Gastroesophageal sphincter (tissue), 4 donors: ENCODE data around the gene MAPT. TPM values are rescaled to one million over a fixed set of nuclear protein-coding genes. Genes with fewer than 3 reads are reported as not detected.
A peak's percentile ranks its signal among the peaks of the same experiment; 100 is the strongest.

Source experiments
- ATAC-seq: fragments of 150-250 bp; one replicate; pipeline ENCODE4 v1.9.1; 2016; ENCODE audit warnings: mild to moderate bottlenecking, moderate library complexity
- H3K27ac ChIP-seq, 4 donors: fragments of 200-600 bp; sonication (generic) in 3 of 4; 1 replicate in 3 of 4; 2 replicates in 1 of 4; pipeline ENCODE4 v1.5.1; 2016 to 2019
- H3K27me3 ChIP-seq: fragments of 200-600 bp; sonication (generic); one replicate; pipeline ENCODE4 v1.5.1; 2019
- H3K36me3 ChIP-seq, 2 donors: fragments of 200-600 bp; sonication (generic); one replicate each; pipeline ENCODE4 v1.5.1; 2019; ENCODE audit warnings: control low read depth in 1 of 2
- H3K4me1 ChIP-seq, 3 donors: fragments of 200-600 bp; sonication (generic); 1 replicate in 2 of 3; 2 replicates in 1 of 3; pipeline ENCODE4 v1.5.1; 2016 to 2019; ENCODE audit warnings: control low read depth in 2 of 3
- H3K4me3 ChIP-seq, 2 donors: fragments of 200-600 bp; sonication (generic); one replicate each; pipeline ENCODE4 v1.5.1; 2019; ENCODE audit warnings: mild to moderate bottlenecking in 1 of 2, moderate library complexity in 1 of 2
- H3K9me3 ChIP-seq, 3 donors: fragments of 200-600 bp; sonication (generic); one replicate each; pipeline ENCODE4 v1.5.1; 2017 to 2019; ENCODE audit warnings: control low read depth in 2 of 3
- EP300 ChIP-seq: sonication (generic); formaldehyde crosslinking; IDR thresholded peaks from one replicate; pipeline ENCODE4 v1.6.1; 2017; ENCODE audit warnings: antibody characterized with exemption, mild to moderate bottlenecking
- POLR2A ChIP-seq, 2 donors: fragments of 450-650 bp; IDR thresholded peaks; one replicate each; pipeline ENCODE4 v1.6.1; 2017; ENCODE audit warnings: antibody characterized with exemption in 2 of 2, mild to moderate bottlenecking in 2 of 2, moderate library complexity in 1 of 2
- POLR2AphosphoS5 ChIP-seq: sonication (generic); formaldehyde crosslinking; IDR thresholded peaks from one replicate; pipeline ENCODE4 v1.6.1; 2017; ENCODE audit warnings: antibody characterized with exemption
- WGBS, 2 donors: methylation state at CpG; one replicate each; pipeline ENCODE4 v1.1.5; 2018; ENCODE audit warnings: low coverage in 1 of 2; 5-methylcytosine and 5-hydroxymethylcytosine counted together
- total RNA-seq, 4 donors: library from RNA; depleted of rRNA; stranded (reverse); fragments of >200 nt; gene quantifications; one replicate each; pipeline ENCODE4 v1.1.0, GENCODE V29; 2016
- TF ChIP-seq, protein P1 (sequence below), 4 experiments: fragments of 200-600 bp in 2 of 4; fragments of 450-650 bp in 2 of 4; sonication (generic) in 1 of 4; IDR thresholded peaks; one replicate each; pipeline ENCODE4 v1.5.1; 2017 to 2019; ENCODE audit warnings: antibody characterized with exemption in 4 of 4, mild to moderate bottlenecking in 2 of 4, moderate library complexity in 2 of 4

The MAPT gene
- total RNA-seq, 4 donors from 2014 or later, result 3.4 to 12.2 (median 8.5) TPM

DNA sequence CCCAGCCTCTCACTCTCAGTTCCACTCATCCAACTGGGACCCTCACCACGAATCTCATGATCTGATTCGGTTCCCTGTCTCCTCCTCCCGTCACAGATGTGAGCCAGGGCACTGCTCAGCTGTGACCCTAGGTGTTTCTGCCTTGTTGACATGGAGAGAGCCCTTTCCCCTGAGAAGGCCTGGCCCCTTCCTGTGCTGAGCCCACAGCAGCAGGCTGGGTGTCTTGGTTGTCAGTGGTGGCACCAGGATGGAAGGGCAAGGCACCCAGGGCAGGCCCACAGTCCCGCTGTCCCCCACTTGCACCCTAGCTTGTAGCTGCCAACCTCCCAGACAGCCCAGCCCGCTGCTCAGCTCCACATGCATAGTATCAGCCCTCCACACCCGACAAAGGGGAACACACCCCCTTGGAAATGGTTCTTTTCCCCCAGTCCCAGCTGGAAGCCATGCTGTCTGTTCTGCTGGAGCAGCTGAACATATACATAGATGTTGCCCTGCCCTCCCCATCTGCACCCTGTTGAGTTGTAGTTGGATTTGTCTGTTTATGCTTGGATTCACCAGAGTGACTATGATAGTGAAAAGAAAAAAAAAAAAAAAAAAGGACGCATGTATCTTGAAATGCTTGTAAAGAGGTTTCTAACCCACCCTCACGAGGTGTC lies 131.3 kb downstream of the MAPT start:
- TF ChIP-seq POLR2AphosphoS5 (no peak), POLR2A (IDR thresholded peaks at IDR 0.05) (no peak), EP300 (no peak)
- TF ChIP-seq, protein P1, sequence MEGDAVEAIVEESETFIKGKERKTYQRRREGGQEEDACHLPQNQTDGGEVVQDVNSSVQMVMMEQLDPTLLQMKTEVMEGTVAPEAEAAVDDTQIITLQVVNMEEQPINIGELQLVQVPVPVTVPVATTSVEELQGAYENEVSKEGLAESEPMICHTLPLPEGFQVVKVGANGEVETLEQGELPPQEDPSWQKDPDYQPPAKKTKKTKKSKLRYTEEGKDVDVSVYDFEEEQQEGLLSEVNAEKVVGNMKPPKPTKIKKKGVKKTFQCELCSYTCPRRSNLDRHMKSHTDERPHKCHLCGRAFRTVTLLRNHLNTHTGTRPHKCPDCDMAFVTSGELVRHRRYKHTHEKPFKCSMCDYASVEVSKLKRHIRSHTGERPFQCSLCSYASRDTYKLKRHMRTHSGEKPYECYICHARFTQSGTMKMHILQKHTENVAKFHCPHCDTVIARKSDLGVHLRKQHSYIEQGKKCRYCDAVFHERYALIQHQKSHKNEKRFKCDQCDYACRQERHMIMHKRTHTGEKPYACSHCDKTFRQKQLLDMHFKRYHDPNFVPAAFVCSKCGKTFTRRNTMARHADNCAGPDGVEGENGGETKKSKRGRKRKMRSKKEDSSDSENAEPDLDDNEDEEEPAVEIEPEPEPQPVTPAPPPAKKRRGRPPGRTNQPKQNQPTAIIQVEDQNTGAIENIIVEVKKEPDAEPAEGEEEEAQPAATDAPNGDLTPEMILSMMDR (IDR thresholded peaks at IDR 0.05), result no peak
- no peak for ATAC-seq
- Histone ChIP-seq H3K4me3 (no peak overlapping the region), H3K36me3 (peaks cover 0 to 65% of the 10 kb centered on the region in 2 donors), H3K4me1 (peaks cover 0 to 19% (median 0%) of the 10 kb centered on the region in 3 donors), H3K27me3 (no peaks in the 10 kb centered on the region), H3K27ac (peak overlapping the region in 2 of 4 donors; percentile 42 to 47), H3K9me3 (no peaks in the 10 kb centered on the region)
- 56 to 65% methylated on average over 2 of the region's 8 CpGs for WGBS, 2 donors

DNA sequence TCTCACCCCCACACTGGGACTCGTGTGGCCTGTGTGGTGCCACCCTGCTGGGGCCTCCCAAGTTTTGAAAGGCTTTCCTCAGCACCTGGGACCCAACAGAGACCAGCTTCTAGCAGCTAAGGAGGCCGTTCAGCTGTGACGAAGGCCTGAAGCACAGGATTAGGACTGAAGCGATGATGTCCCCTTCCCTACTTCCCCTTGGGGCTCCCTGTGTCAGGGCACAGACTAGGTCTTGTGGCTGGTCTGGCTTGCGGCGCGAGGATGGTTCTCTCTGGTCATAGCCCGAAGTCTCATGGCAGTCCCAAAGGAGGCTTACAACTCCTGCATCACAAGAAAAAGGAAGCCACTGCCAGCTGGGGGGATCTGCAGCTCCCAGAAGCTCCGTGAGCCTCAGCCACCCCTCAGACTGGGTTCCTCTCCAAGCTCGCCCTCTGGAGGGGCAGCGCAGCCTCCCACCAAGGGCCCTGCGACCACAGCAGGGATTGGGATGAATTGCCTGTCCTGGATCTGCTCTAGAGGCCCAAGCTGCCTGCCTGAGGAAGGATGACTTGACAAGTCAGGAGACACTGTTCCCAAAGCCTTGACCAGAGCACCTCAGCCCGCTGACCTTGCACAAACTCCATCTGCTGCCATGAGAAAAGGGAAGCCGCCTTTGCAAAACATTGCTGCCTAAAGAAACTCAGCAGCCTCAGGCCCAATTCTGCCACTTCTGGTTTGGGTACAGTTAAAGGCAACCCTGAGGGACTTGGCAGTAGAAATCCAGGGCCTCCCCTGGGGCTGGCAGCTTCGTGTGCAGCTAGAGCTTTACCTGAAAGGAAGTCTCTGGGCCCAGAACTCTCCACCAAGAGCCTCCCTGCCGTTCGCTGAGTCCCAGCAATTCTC lies 132.1 kb downstream of the MAPT start:
- Histone ChIP-seq H3K36me3 (peaks cover 0 to 72% of the 10 kb centered on the region in 2 donors), H3K9me3 (no peaks in the 10 kb centered on the region), H3K4me3 (no peak overlapping the region), H3K27me3 (no peaks in the 10 kb centered on the region), H3K4me1 (peaks cover 0 to 19% (median 0%) of the 10 kb centered on the region in 3 donors), H3K27ac (peak overlapping the region in 3 of 4 donors; percentile 25 to 47 (median 42))
- peak; percentile 56 for ATAC-seq
- TF ChIP-seq POLR2A (IDR thresholded peaks at IDR 0.05), result no peak
- no peak for TF ChIP-seq EP300
- TF ChIP-seq, protein P1 (IDR thresholded peaks at IDR 0.05), result no peak
- TF ChIP-seq POLR2AphosphoS5, result no peak
- WGBS, 2 donors, result 71 to 72% methylated on average over 2 to 5 of the region's 17 CpGs

DNA sequence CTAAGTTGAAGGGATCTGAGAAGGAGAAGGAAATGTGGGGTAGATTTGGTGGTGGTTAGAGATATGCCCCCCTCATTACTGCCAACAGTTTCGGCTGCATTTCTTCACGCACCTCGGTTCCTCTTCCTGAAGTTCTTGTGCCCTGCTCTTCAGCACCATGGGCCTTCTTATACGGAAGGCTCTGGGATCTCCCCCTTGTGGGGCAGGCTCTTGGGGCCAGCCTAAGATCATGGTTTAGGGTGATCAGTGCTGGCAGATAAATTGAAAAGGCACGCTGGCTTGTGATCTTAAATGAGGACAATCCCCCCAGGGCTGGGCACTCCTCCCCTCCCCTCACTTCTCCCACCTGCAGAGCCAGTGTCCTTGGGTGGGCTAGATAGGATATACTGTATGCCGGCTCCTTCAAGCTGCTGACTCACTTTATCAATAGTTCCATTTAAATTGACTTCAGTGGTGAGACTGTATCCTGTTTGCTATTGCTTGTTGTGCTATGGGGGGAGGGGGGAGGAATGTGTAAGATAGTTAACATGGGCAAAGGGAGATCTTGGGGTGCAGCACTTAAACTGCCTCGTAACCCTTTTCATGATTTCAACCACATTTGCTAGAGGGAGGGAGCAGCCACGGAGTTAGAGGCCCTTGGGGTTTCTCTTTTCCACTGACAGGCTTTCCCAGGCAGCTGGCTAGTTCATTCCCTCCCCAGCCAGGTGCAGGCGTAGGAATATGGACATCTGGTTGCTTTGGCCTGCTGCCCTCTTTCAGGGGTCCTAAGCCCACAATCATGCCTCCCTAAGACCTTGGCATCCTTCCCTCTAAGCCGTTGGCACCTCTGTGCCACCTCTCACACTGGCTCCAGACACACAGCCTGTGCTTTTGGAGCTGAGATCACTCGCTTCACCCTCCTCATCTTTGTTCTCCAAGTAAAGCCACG lies 133.0 kb downstream of the MAPT start:
- TF ChIP-seq, protein P1 (IDR thresholded peaks at IDR 0.05), result no peak
- TF ChIP-seq POLR2AphosphoS5 (no peak), POLR2A (IDR thresholded peaks at IDR 0.05) (no peak), EP300 (no peak)
- Histone ChIP-seq H3K4me3 (no peak overlapping the region), H3K9me3 (no peaks in the 10 kb centered on the region), H3K27me3 (no peaks in the 10 kb centered on the region), H3K27ac (peak overlapping the region in 3 of 4 donors; percentile 25 to 47 (median 42)), H3K4me1 (peaks cover 0 to 19% (median 0%) of the 10 kb centered on the region in 3 donors), H3K36me3 (peaks cover 0 to 81% of the 10 kb centered on the region in 2 donors)
- WGBS, 2 donors, result 55 to 76% methylated on average over 4 to 9 of the region's 12 CpGs
- ATAC-seq, result no peak

DNA sequence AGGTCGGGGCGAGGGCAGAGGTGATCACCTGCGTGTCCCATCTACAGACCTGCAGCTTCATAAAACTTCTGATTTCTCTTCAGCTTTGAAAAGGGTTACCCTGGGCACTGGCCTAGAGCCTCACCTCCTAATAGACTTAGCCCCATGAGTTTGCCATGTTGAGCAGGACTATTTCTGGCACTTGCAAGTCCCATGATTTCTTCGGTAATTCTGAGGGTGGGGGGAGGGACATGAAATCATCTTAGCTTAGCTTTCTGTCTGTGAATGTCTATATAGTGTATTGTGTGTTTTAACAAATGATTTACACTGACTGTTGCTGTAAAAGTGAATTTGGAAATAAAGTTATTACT lies 133.6 kb downstream of the MAPT start:
- no peak for TF ChIP-seq POLR2A (IDR thresholded peaks at IDR 0.05)
- TF ChIP-seq POLR2AphosphoS5, result no peak
- TF ChIP-seq, protein P1 (IDR thresholded peaks at IDR 0.05), result no peak
- no peak for TF ChIP-seq EP300
- no peak for ATAC-seq
- peaks cover 0 to 19% (median 0%) of the 10 kb centered on the region in 3 donors for H3K4me1 ChIP-seq
- no peak overlapping the region for H3K4me3 ChIP-seq
- H3K36me3 ChIP-seq, result peaks cover 0 to 81% of the 10 kb centered on the region in 2 donors
- H3K9me3 ChIP-seq, result no peaks in the 10 kb centered on the region
- H3K27me3 ChIP-seq, result no peaks in the 10 kb centered on the region
- H3K27ac ChIP-seq, result peak overlapping the region in 3 of 4 donors; percentile 25 to 47 (median 42)
- 42 to 73% methylated on average over 2 to 4 of the region's 4 CpGs for WGBS, 2 donors
